NCI-H1092 (cell line): ENCODE data around the gene RNF115.

Experiments
- DNase-seq: peaks from one replicate; lab custom pipeline; 2025; lab: John Stamatoyannopoulos, UW

RNF115 gene

GRCh38 chr1:145701306-145701862 is 122.5 kb downstream of the RNF115 start:
- no peak for DNase-seq

DNA sequence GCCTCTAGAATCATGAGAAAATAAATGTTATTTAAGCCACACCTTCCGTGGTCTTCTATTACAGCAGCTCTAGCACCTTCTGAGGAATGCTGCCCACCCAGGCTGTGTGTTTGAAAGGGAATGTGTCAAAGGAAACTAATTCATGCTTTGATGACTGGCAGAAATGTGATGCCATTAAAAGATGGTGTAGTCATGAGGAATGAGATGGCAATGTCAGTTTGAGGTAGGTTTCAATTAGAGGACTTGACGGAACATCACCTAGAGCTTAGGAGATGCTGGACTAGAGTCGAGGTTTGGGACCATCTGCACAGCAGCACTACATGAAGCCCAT is 127.3 kb downstream of the RNF115 start:
- DNase-seq: no peak

DNA sequence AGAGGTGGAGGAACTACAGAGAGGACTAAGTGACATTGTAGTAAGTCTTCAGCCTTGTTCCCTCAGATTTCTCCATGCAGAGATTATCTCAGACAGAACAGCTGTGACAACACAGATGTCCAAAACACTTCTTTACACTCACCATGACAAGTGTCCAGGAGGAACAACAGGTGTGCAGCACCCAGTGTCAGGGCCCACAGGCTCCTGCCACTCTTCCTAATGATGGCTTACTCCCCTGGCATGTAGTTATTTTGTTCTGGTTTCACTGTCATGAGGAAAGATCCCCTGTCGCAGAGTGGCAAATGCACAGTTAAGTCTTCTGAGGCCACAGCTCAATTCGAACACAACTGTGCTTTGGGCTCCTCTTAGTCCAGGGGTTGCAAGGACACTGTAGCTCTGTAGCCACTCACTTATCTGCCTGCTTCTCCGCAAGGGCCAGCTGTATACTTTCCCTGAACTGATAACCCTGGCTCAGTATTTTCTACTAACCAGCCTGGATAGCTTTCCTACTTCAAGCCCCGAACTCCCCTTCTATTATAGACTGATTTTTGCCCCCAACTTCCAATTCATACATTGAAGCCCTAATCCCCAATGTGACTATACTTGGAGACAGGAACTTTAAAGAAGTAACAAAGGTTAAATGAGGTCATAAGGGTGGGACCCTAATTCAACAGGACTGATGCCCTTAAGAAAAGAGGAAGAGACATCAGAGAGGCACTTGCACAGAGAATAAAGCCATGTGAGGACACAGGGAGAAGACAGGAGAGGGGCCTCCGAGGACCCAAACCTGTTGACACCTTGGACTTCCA is 127.9 kb downstream of the RNF115 start:
- no peak for DNase-seq

DNA sequence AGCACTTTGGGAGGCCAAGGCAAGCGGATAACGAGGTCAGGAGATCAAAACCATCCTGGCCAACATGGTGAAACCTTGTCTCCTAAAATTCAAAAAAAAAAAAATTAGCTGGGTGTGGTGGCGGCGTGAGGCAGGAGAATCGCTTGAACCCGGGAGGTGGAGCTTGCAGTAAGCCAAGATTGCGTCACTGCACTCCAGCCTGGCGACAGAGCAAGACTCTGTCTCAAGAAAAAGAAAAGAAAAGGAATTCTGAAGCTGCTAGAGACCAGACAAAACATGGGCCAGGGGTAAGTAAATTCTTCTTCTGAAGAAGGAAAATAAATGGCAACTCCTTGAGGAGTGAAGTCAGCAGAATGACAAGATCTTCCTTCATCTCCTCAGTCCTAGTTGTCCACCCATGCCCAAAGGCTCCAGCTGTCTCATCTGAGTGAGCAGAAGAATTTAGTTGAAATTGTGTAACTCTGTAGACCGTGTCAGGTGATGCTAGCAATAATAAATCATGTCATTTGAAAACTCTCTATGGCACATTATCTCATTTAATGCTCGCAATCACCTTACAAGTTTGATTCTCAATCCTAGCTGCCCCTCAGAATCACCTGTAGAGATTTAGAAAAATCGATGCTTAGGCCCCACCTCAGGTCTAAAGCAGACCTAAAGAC is 131.0 kb downstream of the RNF115 start:
- no peak for DNase-seq

DNA sequence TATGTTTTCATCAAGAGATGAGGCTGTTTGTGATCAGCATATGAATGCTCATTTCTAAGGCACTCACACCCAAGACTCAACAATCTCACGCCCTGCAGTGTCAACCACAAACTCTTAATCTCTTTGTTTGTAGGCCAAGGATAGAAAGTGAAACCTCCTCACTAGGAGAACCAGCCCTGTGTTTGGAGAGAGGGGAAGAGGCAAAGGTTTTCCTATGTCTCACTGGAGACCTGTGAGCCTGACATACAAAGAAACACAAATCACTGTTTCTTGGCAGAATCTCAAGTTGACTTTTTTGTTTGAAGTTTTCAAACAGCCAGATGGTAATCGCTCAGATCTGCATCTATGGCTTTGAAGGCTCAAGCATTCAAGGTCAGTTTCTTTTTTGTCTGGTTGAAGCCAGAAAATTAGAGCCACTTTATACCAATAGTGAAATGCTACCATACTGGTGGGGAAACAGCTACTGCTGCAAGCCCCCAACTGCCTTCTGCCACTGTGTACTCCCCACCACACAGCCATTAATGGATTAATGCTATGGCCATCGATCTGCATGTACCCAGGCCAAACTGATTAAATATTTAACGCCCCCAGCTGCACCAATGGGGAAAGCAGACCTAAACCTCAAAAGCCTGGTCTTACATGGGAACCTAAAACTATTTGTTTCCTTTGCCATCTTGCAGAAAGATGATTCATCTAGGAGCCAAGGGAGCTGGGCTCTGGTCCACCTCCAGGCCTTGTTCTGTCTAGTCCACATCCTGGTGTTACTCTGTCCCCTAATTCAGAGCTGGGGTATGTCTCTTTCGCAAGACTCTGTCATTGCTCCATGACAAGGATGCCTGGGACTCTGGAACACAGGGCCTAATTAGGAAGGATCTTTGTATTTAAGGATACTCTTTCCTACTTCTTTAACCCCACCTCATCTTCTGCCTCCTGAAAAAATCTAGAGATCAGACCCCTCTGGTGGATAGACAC is 133.0 kb downstream of the RNF115 start:
- DNase-seq: no peak

- no peak for DNase-seq
Measured at GRCh38 chr1:145689922-145690321, 134.0 kb downstream of the RNF115 start.

- no peak for DNase-seq
Measured at GRCh38 chr1:145688924-145689323, 135.0 kb downstream of the RNF115 start.
